ENCODE measurements around the gene ZNF581.

Gene ZNF581

GRCh38 chr19:55643003-55643886 lies at the start of gene ZNF581:
Gene ZNF581, plus strand, starts transcription at chr19:55643649. Its CDS starts 923 bp downstream, at chr19:55644572.
- ChIA-PET POLR2A (interaction anchor here (1.0 to 2.5 kb wide), 4 partner anchors 10 to 37 kb away, joined by 3 to 11 read pairs (median 6); partner anchors contain the start of genes U2AF2, ZNF784 and ZNF865), CTCF (interaction anchor here (2.2 kb wide), 2 partner anchors 9 to 10 kb away, joined by 16 read pairs; no protein-coding TSS in a partner anchor)
- TF ChIP-seq CTCF (IDR thresholded peaks at IDR 0.05; ENCODE audit: insufficient read depth, low read length, missing control alignments), result no peak
- DNase-seq (ENCODE audit: low read depth, low spot score), result no peak
- peak within 1 kb of the TSS; percentile 74 for H3K4me3 ChIP-seq (ENCODE audit: low read depth, low read length)

- no peak for TF ChIP-seq CTCF (IDR thresholded peaks at IDR 0.05; ENCODE audit: insufficient read depth, low read length, missing control alignments)
- CTCF ChIA-PET, result interaction anchor here (1.1 to 1.4 kb wide), 3 partner anchors 11 to 119 kb away, joined by 3 to 6 read pairs (median 3); no protein-coding TSS in a partner anchor
- no peak for DNase-seq (ENCODE audit: low read depth, low spot score)
- POLR2A ChIA-PET, result no interaction called here
- no peak overlapping the region for H3K4me3 ChIP-seq (ENCODE audit: low read depth, low read length)
These were observed 48.4 kb upstream of the ZNF581 start for GRCh38 chr19:55594996-55595545.

- no peak for TF ChIP-seq CTCF (IDR thresholded peaks at IDR 0.05; ENCODE audit: insufficient read depth, low read length, missing control alignments)
- ChIA-PET CTCF (interaction anchor here (0.9 to 1.5 kb wide), 3 partner anchors 28 to 121 kb away, joined by 3 to 4 read pairs (median 3); partner anchors contain the start of gene ZNF784), POLR2A (no interaction called here)
- no peak for DNase-seq (ENCODE audit: low read depth, low spot score)
- H3K4me3 ChIP-seq (ENCODE audit: low read depth, low read length), result no peak overlapping the region
These were observed 47.1 kb upstream of the ZNF581 start for GRCh38 chr19:55596304-55596703.

- DNase-seq (ENCODE audit: low read depth, low spot score), result no peak
- CTCF ChIA-PET, result interaction anchor here (1.9 kb wide), 1 partner anchor 130 kb away, joined by 6 read pairs; no protein-coding TSS in a partner anchor
- no peak for TF ChIP-seq CTCF (IDR thresholded peaks at IDR 0.05; ENCODE audit: insufficient read depth, low read length, missing control alignments)
- H3K4me3 ChIP-seq (ENCODE audit: low read depth, low read length), result no peak overlapping the region
- POLR2A ChIA-PET, result no interaction called here
These were observed 45.9 kb upstream of the ZNF581 start for GRCh38 chr19:55597501-55597921.

GRCh38 chr19:55598034-55598433 lies 45.4 kb upstream of the ZNF581 start:
- CTCF ChIA-PET, result interaction anchor here (1.6 to 1.9 kb wide), 2 partner anchors 10 to 131 kb away, joined by 6 read pairs; no protein-coding TSS in a partner anchor
- H3K4me3 ChIP-seq (ENCODE audit: low read depth, low read length), result no peak overlapping the region
- POLR2A ChIA-PET, result no interaction called here
- no peak for DNase-seq (ENCODE audit: low read depth, low spot score)
- TF ChIP-seq CTCF (IDR thresholded peaks at IDR 0.05; ENCODE audit: insufficient read depth, low read length, missing control alignments), result no peak
